HAP-1 (cell line): ENCODE data around the gene CRHR1.
A peak's percentile ranks its signal among the peaks of the same experiment; 100 is the strongest.

Experiments
- DNase-seq, 2 experiments: peaks; one replicate each; pipeline ENCODE4 v3.0.0-alpha.2; 2016 to 2020; ENCODE audit warnings: low spot score in 2 of 2
- H3K27me3 ChIP-seq: fragments of 250-450 bp; sonication (Bioruptor Pico); 2 replicates; pipeline ENCODE4 v1.5.1; 2020; ENCODE audit warnings: low read depth, mild to moderate bottlenecking, moderate library complexity
- H3K36me3 ChIP-seq: fragments of 250-450 bp; sonication (Bioruptor Pico); replicated peaks from 2 replicates; pipeline ENCODE4 v1.5.1; 2020; ENCODE audit warnings: mild to moderate bottlenecking
- H3K4me1 ChIP-seq: fragments of 250-450 bp; sonication (Bioruptor Pico); 2 replicates; pipeline ENCODE4 v1.5.1; 2020; ENCODE audit warnings: mild to moderate bottlenecking
- H3K4me3 ChIP-seq: fragments of 250-450 bp; sonication (Bioruptor Pico); 2 replicates; pipeline ENCODE4 v1.5.1; 2020; ENCODE audit warnings: mild to moderate bottlenecking, moderate library complexity
- H3K9me3 ChIP-seq: fragments of 250-450 bp; sonication (Bioruptor Pico); 2 replicates; pipeline ENCODE4 v1.5.1; 2020; ENCODE audit warnings: mild to moderate bottlenecking, moderate library complexity
- in situ Hi-C: fragments of 300-500 bp; cut with MboI; formaldehyde crosslinking; loops from 3 replicates; pipeline ENCODE4 v1.14.3; 2020; ENCODE audit warnings: low sequenced_read_pairs, inconsistent platforms, mixed read lengths

CRHR1 gene

DNA sequence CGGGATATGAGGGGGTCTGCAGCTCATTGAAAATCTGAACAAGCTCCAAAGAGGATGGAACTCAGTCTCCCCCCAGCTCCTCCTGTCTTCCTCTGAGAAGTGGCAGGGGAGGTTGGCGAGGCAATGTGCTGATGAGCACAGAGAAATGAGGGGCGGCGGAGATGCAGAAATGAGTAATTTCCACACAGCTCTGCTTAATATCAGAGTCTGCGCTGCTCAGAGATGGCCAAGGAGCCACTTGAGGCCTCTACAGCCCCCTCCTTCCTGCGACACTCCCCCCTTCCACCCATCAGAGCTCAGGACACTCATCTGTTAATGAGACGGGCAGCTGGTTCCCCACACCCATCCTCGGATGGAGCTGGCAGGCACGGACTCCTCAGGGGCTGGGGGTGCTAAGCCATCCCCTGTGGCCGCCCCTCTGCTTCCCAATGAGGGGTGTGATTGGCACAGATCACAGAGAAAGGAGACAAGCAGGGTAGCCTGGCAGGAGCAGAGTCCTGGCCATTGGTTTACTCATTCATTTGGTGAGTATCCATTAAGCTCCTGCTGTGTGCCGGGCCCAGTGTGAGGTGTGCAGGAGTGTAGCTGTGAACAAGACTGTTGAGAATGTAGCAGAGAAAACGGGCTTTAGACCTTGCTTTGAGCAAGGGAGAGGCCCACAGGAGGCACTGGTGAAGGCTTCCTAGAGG, 12.7 kb upstream of the CRHR1 start:
- H3K9me3 ChIP-seq: no peaks in the 10 kb centered on the region
- H3K4me3 ChIP-seq: no peak overlapping the region
- no peaks in the 10 kb centered on the region for H3K4me1 ChIP-seq
- DNase-seq: no peak
- H3K27me3 ChIP-seq: peaks cover 25% of the 10 kb centered on the region
- in situ Hi-C loops: no loop called here
- H3K36me3 ChIP-seq: no peaks in the 10 kb centered on the region

DNA sequence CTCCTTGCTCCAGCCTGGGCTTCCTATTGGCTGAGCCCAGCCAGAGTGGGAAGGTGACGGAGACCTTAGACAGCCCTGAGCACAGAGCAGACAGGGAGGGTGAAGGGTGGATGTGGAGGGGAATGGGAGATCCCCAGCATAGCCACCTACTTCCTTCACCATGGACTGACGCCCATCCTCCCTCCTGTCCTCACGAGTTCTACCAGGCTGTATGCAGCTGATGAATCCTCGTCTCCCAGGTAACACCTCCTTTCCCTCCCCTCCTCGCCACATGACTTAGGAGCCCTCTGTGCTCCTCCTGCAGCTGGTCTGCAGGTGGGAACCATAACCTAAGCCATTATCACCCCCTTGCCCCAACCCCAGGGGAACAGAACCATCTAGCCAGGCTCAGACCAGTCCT, 9.0 kb upstream of the CRHR1 start:
- no peak for DNase-seq
- Histone ChIP-seq H3K36me3 (no peaks in the 10 kb centered on the region), H3K27me3 (peaks cover 15% of the 10 kb centered on the region), H3K4me1 (no peaks in the 10 kb centered on the region), H3K9me3 (no peaks in the 10 kb centered on the region), H3K4me3 (no peak overlapping the region)
- in situ Hi-C loops: no loop called here

DNA sequence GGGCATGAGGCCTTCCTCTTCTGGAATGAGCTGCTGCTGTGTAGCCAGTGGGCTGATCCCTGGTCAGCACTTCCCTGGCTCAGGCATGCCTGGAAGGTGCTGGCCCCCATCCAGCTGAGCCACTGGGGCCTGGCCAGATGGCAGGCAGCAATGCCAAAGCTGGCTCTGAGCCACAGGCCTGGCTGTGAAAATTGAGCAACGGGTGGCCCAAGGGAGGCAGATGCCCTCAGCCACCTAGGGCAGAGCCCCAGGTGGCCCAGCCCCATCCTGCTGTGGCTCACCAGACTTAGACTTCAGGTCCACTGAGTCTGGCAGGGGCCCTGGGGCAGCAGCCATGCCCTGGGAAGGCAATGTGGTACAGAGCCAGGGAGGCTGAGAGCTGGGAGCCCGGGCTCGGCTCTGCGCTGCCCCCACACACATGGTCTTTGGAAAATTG, 8.5 kb upstream of the CRHR1 start:
- H3K4me3 ChIP-seq: no peak overlapping the region
- H3K36me3 ChIP-seq: no peaks in the 10 kb centered on the region
- H3K4me1 ChIP-seq: no peaks in the 10 kb centered on the region
- peaks cover 11% of the 10 kb centered on the region for H3K27me3 ChIP-seq
- no peak for DNase-seq
- no peaks in the 10 kb centered on the region for H3K9me3 ChIP-seq
- in situ Hi-C loops: no loop called here

DNA sequence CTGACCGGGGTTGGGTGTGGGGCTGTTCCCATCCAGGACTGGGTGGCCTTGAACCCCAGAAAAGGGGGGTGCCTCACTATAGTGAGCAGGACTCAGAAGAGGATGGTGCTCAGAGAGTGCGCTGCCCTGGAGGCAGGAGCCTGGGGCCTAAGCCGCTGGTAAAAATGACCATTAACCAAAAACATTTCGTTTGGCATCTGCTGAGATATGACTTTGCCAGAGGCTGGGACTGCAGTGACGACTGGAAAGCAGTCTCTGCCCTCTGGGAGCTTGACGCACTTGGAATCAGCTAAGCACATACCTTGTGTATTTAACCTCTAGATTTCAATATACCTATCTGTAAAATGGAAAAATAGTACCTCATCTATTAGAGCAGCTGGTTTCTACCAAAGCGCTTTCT, 7.2 kb upstream of the CRHR1 start:
- peaks cover 11% of the 10 kb centered on the region for H3K27me3 ChIP-seq
- no peaks in the 10 kb centered on the region for H3K36me3 ChIP-seq
- in situ Hi-C loops: no loop called here
- no peaks in the 10 kb centered on the region for H3K9me3 ChIP-seq
- DNase-seq: no peak
- H3K4me1 ChIP-seq: no peaks in the 10 kb centered on the region
- H3K4me3 ChIP-seq: no peak overlapping the region

DNA sequence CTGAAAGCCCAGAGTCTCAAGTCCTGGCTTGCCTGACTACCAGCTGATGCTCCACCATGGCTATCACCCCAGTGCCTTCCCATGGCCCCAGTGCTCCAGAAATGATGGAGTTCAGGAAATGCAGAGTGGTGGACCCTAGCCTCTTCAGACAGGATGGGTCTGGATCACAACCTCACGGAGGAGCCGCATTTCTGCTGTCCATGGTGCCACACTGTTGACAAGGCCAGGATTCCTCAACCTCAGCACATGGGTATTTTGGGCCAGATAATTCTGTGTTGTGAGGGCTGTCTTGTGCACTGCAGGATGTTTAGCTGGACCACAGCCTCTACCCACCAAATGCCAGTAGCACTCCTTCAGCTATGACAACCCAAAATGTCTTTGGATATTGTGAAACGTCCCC, 6.7 kb upstream of the CRHR1 start:
- Histone ChIP-seq H3K36me3 (no peaks in the 10 kb centered on the region), H3K4me1 (no peaks in the 10 kb centered on the region), H3K27me3 (peaks cover 11% of the 10 kb centered on the region), H3K4me3 (no peak overlapping the region), H3K9me3 (no peaks in the 10 kb centered on the region)
- in situ Hi-C loops: no loop called here
- DNase-seq: no peak

DNA sequence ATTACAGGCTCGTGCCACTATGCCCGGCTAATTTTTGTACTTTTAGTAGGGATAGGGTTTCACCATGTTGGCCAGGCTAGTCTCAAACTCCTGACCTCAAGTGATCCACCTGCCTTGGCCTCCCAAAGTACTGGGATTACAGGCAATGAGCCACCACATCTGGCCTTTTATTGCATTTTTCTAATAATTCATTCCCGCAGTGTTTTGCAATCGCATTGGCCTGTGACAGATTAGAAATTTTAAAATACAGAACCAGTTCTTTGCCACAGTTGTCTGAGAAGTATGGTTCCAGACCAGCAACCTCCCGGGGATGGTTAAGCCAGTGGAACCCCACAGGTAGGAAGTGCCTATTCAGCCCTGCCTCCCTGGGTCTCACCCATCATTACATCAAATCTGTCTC, 3.2 kb upstream of the CRHR1 start:
- Histone ChIP-seq H3K4me1 (no peaks in the 10 kb centered on the region), H3K36me3 (no peaks in the 10 kb centered on the region), H3K9me3 (no peaks in the 10 kb centered on the region), H3K4me3 (no peak overlapping the region), H3K27me3 (peaks cover 20% of the 10 kb centered on the region)
- in situ Hi-C loops: no loop called here
- DNase-seq: no peak

DNA sequence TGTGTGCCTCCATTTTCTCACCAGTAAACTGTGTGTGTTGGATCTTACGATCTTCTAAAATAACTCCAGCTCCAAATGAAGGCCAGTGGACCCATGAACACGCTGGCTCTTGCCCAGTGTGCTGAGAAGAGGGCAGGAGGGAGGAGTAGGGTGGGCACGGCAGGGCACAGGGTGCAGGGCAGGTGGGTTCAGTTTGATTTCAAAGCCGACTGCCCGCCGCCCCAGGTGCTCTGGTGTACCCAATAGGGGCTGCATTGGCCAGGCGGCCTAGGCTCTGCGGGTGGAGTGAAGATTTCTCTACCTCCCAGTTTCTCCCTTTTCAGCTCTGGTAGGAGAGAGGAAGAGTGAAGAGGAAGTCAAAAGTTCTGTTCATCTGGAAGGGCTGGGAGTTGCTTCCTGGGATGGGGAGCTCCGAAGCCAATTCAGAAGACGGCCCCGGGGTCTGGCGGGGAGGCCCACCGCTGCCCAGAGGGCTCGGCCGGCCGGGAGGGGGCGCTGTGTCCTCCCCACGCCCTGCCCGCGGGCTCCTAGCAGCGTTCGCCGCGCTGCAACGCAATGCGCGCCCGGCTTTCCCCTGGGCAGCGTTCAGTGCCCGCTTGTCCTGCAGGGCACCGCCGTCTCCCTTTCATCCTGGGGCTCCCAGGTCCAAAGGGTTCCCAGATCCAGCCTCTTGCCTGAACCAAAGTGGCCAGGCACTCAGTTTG, 1.1 kb upstream of the CRHR1 start:
- in situ Hi-C loops: no loop called here
- H3K36me3 ChIP-seq: no peaks in the 10 kb centered on the region
- DNase-seq: peak; percentile 20 to 80
- H3K27me3 ChIP-seq: peaks cover 15% of the 10 kb centered on the region
- H3K4me3 ChIP-seq: peak overlapping the region; percentile 47
- H3K4me1 ChIP-seq: peaks cover 5% of the 10 kb centered on the region
- H3K9me3 ChIP-seq: no peaks in the 10 kb centered on the region

DNA sequence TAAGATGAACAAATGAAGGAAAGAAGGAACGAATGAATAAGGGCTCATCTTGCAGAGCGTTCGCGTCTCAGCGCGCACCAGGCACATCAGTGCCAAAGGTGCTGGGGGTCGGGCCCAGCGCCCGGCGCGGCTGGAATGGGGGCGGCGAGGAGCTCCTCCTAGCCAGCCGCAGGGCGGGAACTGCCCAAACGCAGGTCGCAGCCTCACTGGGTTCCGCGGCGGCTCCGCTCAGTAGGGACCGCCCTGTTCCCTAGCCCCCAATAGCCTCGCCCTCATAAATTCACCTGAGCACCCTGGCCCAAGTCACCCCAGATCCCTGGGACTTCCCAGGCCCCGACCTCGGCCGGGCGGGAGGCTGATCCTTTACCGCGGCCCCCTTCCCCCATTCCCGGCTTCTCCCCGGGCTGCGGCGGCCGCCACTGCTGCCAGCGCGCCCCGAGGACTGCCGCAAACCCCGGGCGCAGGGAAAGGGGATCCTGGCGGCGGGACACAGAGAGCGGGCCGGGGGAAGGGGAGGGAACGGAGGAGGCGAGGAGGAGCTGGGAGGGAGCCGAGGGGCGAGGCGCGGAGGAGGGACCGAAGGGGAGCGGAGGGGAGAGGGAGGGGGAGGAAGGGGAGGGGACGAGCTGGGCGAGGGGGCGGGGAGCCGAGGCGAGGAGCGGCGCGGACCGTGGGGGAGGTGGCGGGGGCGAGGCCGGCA, 377 bp upstream of the CRHR1 start:
- Histone ChIP-seq H3K9me3 (no peaks in the 10 kb centered on the region), H3K36me3 (no peaks in the 10 kb centered on the region), H3K4me3 (peak overlapping the region; percentile 47), H3K27me3 (peaks cover 15% of the 10 kb centered on the region), H3K4me1 (peaks cover 5% of the 10 kb centered on the region)
- peak; percentile 61 to 88 for DNase-seq
- in situ Hi-C loops: no loop called here

DNA sequence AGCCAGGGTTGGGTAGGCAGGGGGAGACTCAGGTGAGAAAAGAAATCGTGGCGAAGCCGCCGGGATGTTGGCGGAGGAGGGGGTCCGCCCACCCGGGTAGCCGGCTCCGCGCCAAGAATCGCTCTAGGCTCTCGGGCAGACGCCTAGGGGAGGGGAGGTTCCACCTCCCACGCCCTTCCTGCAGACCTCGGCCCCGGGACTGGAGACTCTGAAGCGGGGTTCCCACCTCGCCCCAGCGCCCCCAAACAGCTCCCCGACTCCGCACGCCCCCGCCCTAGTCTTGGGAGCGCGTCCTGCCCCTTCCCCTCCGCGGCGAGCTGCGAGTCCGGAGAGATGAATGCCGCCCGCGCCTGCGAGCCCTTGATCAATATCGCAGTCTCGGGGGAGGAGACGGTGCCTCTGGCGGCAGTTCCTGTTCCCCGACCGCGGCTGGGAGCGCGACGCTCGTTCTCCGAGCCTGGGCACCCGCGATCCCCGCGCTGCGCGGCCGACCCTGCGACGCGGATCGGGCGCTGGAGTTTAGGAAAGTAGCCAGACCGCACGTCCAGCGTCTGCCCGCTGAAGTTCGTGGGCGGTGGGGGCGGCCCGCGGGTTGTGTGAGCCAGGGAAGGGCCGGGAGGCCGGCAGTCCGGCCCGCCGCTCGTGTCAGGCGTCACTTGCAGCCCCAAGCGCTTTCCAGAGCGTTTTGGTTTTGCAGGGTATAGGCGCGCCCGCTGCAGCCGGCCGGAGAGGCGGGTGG, 790 bp downstream of the CRHR1 start:
- H3K36me3 ChIP-seq: no peaks in the 10 kb centered on the region
- peaks cover 5% of the 10 kb centered on the region for H3K4me1 ChIP-seq
- peak overlapping the region; percentile 42 for H3K4me3 ChIP-seq
- peaks cover 19% of the 10 kb centered on the region for H3K27me3 ChIP-seq
- no peaks in the 10 kb centered on the region for H3K9me3 ChIP-seq
- in situ Hi-C loops: no loop called here
- DNase-seq: peak; percentile 33 to 65

DNA sequence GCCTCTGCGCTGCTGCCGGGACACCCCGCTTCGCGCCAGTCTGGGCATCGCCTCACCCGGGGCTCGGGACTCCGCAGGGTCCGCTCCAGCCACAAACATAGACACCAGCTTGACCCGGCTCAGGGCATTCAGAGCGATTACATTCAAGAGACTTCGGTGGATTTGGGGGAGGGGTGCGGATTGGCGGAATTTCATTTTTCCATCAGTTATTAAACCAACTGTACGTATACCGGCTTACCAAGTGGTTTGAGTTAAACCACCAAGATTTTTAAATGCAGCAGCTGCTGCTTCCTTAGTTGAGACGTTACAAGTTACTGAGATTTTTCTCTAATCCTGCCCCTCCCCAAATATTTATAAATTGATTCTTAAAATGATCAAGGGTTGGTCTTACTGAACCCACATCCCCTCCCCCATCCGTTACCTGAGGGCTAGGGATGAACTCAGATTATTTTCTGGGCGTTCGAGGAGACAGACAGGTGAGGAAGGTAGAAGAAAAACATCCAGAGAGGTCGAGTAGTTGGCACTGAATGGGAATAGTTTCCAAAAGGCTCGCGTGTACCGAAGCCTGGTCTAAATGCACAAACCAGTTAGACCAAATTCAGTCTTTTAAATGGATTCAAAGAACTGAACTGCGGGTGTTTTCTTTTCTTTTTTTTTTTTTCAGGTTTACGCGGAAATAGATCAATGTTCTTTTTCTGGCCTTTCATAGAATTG, 1.5 kb downstream of the CRHR1 start:
- Histone ChIP-seq H3K4me3 (no peak overlapping the region; the same call in 1 of the 2 replicates), H3K4me1 (peaks cover 5% of the 10 kb centered on the region), H3K36me3 (no peaks in the 10 kb centered on the region), H3K27me3 (peaks cover 26% of the 10 kb centered on the region), H3K9me3 (no peaks in the 10 kb centered on the region)
- DNase-seq: no peak
- in situ Hi-C loops: no loop called here

DNA sequence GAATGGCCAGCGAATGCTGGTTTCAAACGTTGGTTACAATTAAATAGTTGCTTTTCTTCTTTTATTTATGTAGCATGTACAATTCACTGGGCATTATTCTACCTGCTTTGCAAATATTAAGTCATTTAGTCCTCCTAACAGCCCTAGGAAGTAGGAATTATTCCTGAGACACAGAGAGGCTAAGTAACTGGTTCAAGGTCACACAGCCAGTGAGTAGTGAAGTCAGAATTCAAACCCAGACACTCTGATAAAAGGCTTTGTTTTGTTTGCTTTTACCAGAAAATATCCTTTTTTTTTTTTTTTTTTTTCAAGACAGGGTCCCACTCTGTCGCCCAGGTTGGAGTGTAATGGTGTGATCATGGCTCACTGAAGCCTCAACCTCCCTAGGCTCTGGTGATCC, 2.2 kb downstream of the CRHR1 start:
- H3K36me3 ChIP-seq: no peaks in the 10 kb centered on the region
- no peak overlapping the region for H3K4me3 ChIP-seq
- H3K27me3 ChIP-seq: peaks cover 34% of the 10 kb centered on the region
- peaks cover 5% of the 10 kb centered on the region for H3K4me1 ChIP-seq
- H3K9me3 ChIP-seq: no peaks in the 10 kb centered on the region
- in situ Hi-C loops: no loop called here
- DNase-seq: no peak

DNA sequence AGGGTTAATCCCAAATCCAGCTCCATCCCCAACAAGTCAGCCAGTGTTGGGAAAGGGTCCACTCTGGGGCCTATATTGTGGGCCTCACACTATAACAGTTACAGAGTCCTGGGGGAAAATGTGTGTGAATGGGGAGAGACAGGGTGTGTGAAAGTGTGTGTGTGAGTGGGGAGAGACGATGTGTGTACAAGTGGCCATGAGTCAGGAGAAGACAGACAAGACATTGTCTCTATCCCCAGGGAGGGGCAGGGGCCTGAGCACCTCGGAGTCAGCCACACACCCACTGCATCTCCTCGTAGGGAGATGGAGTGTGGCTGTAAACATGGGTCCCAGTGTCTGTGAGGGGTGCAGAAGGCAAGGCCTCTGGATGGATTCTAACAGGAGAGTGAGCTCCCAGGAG, 2.9 kb downstream of the CRHR1 start:
- Histone ChIP-seq H3K4me3 (no peak overlapping the region), H3K9me3 (no peaks in the 10 kb centered on the region), H3K36me3 (no peaks in the 10 kb centered on the region), H3K27me3 (peaks cover 41% of the 10 kb centered on the region), H3K4me1 (peaks cover 5% of the 10 kb centered on the region)
- in situ Hi-C loops: no loop called here
- DNase-seq: no peak

DNA sequence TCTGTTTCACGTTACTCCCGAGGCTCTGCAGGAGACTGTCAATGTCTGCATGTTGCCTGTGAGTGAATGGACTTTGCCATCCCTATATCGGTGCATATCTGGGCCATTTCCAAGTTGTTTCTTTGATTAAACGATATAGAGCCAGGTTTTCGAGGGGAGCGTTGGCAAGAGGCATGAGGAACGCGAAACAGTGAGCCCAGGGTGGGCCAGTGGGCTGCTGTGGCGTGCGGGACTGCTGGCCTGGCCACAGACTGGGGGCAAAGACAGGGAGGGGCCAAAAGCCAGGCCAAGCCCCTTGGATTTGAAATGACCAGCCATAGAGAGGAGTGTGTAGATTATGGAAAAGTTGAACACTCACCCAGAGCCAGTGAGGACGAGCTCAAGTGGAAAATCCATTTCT, 3.5 kb downstream of the CRHR1 start:
- H3K27me3 ChIP-seq: peaks cover 47% of the 10 kb centered on the region
- peaks cover 5% of the 10 kb centered on the region for H3K4me1 ChIP-seq
- H3K4me3 ChIP-seq: no peak overlapping the region
- no peak for DNase-seq
- H3K36me3 ChIP-seq: no peaks in the 10 kb centered on the region
- in situ Hi-C loops: no loop called here
- H3K9me3 ChIP-seq: no peaks in the 10 kb centered on the region
